Neural cell (in vitro differentiated cells): ENCODE measurements around the gene TNFRSF14.

Experiments
- EZH2 ChIP-seq: fragments of 200-600, 300-800 bp; shearing (Covaris generic), sonication (generic); IDR thresholded peaks from 2 replicates; pipeline ENCODE4 v1.6.1; 2014; ENCODE audit warnings: antibody characterized with exemption, low read length, borderline replicate concordance, mild to moderate bottlenecking; ENCODE audit not compliant: insufficient read depth, poor library complexity, severe bottlenecking
- MXI1 ChIP-seq: fragments of 450-650 bp; conservative IDR thresholded peaks from 2 replicates; pipeline ENCODE4 v1.6.1; 2014; ENCODE audit warnings: antibody characterized with exemption, mild to moderate bottlenecking; ENCODE audit not compliant: poor library complexity, severe bottlenecking
- POLR2AphosphoS5 ChIP-seq: IDR thresholded peaks from 2 replicates; pipeline ENCODE4 v1.6.1; 2012
- TAF1 ChIP-seq: IDR thresholded peaks from 2 replicates; pipeline ENCODE4 v1.6.1; 2012; ENCODE audit warnings: low read depth
- TF ChIP-seq, protein P1 (sequence below): fragments of 450-650 bp; IDR thresholded peaks from 2 replicates; pipeline ENCODE4 v1.5.1; 2014; ENCODE audit warnings: antibody characterized with exemption, mild to moderate bottlenecking, moderate library complexity; ENCODE audit not compliant: poor library complexity, severe bottlenecking

DNA sequence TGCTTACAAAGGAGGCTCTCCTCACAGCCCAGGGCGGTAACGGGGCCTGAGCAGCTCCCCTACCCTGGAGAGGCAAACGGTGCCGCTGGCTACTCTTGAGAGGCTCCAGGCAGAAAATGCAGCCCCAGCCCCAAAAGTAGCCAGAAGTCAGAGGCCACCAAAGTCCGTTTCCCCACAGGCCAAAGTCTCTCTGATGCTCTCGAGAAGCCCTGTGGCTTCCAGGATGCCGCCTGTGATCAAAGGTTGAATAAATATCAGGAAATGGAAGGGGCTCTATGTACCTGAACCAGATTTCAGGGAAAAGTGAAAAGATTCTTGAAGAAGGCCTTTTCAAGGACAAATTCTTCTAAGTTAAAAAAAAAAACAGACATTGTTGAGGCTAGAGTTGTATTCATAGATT is 33.9 kb upstream of the TNFRSF14 start:
- TF ChIP-seq, protein P1, sequence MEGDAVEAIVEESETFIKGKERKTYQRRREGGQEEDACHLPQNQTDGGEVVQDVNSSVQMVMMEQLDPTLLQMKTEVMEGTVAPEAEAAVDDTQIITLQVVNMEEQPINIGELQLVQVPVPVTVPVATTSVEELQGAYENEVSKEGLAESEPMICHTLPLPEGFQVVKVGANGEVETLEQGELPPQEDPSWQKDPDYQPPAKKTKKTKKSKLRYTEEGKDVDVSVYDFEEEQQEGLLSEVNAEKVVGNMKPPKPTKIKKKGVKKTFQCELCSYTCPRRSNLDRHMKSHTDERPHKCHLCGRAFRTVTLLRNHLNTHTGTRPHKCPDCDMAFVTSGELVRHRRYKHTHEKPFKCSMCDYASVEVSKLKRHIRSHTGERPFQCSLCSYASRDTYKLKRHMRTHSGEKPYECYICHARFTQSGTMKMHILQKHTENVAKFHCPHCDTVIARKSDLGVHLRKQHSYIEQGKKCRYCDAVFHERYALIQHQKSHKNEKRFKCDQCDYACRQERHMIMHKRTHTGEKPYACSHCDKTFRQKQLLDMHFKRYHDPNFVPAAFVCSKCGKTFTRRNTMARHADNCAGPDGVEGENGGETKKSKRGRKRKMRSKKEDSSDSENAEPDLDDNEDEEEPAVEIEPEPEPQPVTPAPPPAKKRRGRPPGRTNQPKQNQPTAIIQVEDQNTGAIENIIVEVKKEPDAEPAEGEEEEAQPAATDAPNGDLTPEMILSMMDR = no peak
- no peak for TF ChIP-seq EZH2
- no peak for TF ChIP-seq POLR2AphosphoS5
- no peak for TF ChIP-seq MXI1
- no peak for TF ChIP-seq TAF1
